ENCODE results near the gene CEACAM4. TPM values are rescaled to one million over a fixed set of nuclear protein-coding genes. Genes with fewer than 3 reads are reported as not detected.
A peak's percentile ranks its signal among the peaks of the same experiment; 100 is the strongest.

CEACAM4 gene
- polyA plus RNA-seq, 1 experiment, result not detected

DNA sequence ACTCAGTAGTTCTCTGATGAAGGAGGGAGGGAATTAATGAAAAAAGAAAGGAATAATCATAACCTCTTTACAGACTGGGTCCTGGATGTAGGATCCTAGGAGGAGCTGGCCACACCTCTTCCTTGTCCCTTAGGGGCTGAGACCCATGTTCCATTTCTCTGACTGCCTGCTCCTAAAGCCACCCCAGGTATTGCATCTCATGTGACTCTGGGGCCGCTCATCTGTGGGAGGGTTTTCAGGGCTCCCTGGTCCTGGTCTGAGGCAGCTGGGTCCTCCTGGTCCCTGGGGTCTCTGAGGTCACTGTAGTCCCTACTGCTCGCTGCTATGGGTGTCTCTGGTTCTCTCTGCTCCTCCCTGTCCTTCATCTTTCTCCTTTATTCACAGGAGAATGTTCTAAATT is 48.0 kb downstream of the CEACAM4 start:
- Histone ChIP-seq H3K4me3 (ENCODE audit: low read depth, low read length) (no peak overlapping the region), H3K36me3 (ENCODE audit: control insufficient read depth, insufficient read depth, low read length) (no peaks in the 10 kb centered on the region), H3K27me3 (ENCODE audit: control insufficient read depth, insufficient read depth, low read length) (peaks cover 2% of the 10 kb centered on the region; the same call in 1 of the 2 replicates)
- CTCF ChIA-PET, result interaction anchor here (0.6 to 3.6 kb wide), 5 partner anchors 9 to 19 kb away, joined by 3 to 14 read pairs (median 4); no protein-coding TSS in a partner anchor
- POLR2A ChIA-PET, result no interaction called here
- TF ChIP-seq, protein P1, sequence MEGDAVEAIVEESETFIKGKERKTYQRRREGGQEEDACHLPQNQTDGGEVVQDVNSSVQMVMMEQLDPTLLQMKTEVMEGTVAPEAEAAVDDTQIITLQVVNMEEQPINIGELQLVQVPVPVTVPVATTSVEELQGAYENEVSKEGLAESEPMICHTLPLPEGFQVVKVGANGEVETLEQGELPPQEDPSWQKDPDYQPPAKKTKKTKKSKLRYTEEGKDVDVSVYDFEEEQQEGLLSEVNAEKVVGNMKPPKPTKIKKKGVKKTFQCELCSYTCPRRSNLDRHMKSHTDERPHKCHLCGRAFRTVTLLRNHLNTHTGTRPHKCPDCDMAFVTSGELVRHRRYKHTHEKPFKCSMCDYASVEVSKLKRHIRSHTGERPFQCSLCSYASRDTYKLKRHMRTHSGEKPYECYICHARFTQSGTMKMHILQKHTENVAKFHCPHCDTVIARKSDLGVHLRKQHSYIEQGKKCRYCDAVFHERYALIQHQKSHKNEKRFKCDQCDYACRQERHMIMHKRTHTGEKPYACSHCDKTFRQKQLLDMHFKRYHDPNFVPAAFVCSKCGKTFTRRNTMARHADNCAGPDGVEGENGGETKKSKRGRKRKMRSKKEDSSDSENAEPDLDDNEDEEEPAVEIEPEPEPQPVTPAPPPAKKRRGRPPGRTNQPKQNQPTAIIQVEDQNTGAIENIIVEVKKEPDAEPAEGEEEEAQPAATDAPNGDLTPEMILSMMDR (IDR thresholded peaks at IDR 0.05; ENCODE audit: insufficient read depth, low read depth, low read length), result no peak
- no peak for DNase-seq (ENCODE audit: low read depth)

DNA sequence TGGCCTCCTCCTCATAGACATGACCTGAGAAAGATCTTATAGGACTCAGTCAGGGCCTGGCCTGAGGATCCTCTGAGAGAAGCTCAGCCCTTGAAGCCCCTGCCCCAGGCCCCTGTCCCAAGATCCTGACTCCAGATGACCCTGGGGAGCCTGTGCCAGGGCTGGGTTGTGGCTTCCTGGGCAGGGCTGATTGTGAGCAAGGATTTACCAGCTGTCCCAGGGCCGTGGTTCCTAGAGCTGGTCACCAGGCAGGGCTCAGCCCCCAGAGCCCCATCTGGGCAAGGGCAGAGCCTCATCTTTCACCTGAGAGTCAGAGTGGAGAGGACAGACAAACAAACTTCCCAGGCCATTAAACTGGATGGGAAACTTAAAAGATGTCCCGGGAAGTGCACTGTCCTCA is 49.0 kb downstream of the CEACAM4 start:
- DNase-seq (ENCODE audit: low read depth), result no peak
- H3K36me3 ChIP-seq (ENCODE audit: control insufficient read depth, insufficient read depth, low read length), result no peaks in the 10 kb centered on the region
- TF ChIP-seq, protein P1 (IDR thresholded peaks at IDR 0.05; ENCODE audit: insufficient read depth, low read depth, low read length), result no peak
- no peak overlapping the region for H3K4me3 ChIP-seq (ENCODE audit: low read depth, low read length)
- POLR2A ChIA-PET, result no interaction called here
- CTCF ChIA-PET, result interaction anchor here (0.6 to 3.6 kb wide), 5 partner anchors 8 to 20 kb away, joined by 3 to 14 read pairs (median 4); no protein-coding TSS in a partner anchor
- H3K27me3 ChIP-seq (ENCODE audit: control insufficient read depth, insufficient read depth, low read length), result peaks cover 2% of the 10 kb centered on the region; the same call in 1 of the 2 replicates

DNA sequence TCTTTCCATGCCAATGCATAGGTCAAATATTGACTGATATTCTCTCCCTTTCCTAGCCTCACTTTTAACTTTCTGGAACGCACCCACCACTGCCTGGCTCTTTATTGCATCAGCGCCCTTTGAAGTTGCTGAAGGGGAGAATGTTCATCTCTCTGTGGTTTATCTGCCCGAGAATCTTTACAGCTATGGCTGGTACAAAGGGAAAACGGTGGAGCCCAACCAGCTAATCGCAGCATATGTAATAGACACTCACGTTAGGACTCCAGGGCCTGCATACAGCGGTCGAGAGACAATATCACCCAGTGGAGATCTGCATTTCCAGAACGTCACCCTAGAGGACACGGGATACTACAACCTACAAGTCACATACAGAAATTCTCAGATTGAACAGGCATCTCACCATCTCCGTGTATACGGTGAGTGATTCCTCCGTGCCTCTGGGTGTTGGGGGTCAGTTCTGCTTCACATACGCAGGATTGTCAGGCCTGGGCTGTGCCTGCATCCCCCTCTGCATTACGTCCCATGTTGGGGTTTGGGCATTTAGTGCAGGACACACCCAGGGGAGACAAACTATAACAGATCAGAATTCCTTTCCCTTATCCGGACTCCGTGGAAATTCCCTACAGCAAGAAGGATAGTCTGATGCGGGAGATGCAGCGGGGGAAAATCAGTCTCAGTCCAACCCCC is 49.6 kb downstream of the CEACAM4 start:
- Histone ChIP-seq H3K36me3 (ENCODE audit: control insufficient read depth, insufficient read depth, low read length) (no peaks in the 10 kb centered on the region), H3K27me3 (ENCODE audit: control insufficient read depth, insufficient read depth, low read length) (peaks cover 4% of the 10 kb centered on the region; the same call in 1 of the 2 replicates), H3K4me3 (ENCODE audit: low read depth, low read length) (no peak overlapping the region)
- DNase-seq (ENCODE audit: low read depth), result no peak
- ChIA-PET POLR2A (no interaction called here), CTCF (interaction anchor here (1.8 kb wide), 1 partner anchor 129 kb away, joined by 5 read pairs; no protein-coding TSS in a partner anchor)
- TF ChIP-seq, protein P1 (IDR thresholded peaks at IDR 0.05; ENCODE audit: insufficient read depth, low read depth, low read length), result no peak

DNA sequence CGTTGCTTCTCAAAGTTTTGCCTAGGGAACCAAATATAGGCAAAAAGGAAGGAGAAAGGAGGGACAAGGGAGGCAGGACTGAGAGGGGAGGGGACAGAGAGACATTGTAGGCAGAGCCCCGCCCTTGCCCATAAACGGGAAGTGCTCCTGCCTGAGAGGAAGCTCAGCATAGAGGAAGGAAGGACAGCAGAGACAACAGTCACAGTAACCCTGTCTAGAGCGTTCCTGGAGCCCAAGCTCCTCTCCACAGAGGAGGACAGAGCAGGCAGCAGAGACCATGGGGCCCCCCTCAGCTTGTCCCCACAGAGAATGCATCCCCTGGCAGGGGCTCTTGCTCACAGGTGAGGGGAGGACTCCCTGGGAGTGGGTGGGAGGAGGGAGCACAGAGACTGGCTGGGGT is 50.9 kb downstream of the CEACAM4 start, which contains the start of gene CEACAM21:
Gene CEACAM21 (plus strand): TSS at position 169 of the 400 bp plus-strand sequence. CDS start 109 bp downstream, at position 278.
- H3K27me3 ChIP-seq (ENCODE audit: control insufficient read depth, insufficient read depth, low read length), result peaks cover 4% of the 10 kb centered on the region; the same call in 1 of the 2 replicates
- no peak for DNase-seq (ENCODE audit: low read depth)
- H3K4me3 ChIP-seq (ENCODE audit: low read depth, low read length), result no peak within 1 kb of the TSS
- no peaks in the 10 kb centered on the region for H3K36me3 ChIP-seq (ENCODE audit: control insufficient read depth, insufficient read depth, low read length)
- CTCF ChIA-PET, result interaction anchor here (1.8 kb wide), 1 partner anchor 127 kb away, joined by 5 read pairs; no protein-coding TSS in a partner anchor
- POLR2A ChIA-PET, result no interaction called here
- TF ChIP-seq, protein P1 (IDR thresholded peaks at IDR 0.05; ENCODE audit: insufficient read depth, low read depth, low read length), result no peak

DNA sequence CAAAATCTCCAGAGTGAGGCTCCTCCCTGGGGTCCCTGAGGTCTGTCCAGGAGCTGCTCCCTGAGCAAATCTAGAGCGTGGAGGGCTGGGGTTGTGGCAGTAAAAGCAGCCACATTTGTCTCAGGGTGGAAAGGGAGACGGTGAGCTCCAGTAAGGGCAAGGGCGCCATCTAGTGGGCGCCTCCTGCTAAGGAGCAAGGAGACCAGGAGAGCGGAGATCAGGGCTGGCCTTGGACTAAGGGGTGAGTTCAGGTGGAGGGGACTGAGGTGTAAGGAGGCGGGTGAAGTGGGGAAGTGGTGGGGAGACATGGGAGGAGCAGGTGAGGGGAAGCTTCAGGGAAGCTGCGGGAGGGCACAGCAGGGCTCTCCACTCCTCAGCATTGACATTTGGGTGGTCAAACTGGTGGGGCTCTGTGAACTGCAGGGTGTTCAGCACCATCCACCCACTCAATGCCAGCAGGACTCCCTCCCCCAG is 56.2 kb downstream of the CEACAM4 start:
- TF ChIP-seq, protein P1 (IDR thresholded peaks at IDR 0.05; ENCODE audit: insufficient read depth, low read depth, low read length), result peak; percentile 92
- H3K36me3 ChIP-seq (ENCODE audit: control insufficient read depth, insufficient read depth, low read length), result no peaks in the 10 kb centered on the region
- no peak for DNase-seq (ENCODE audit: low read depth)
- ChIA-PET CTCF (interaction anchor here (0.6 to 12.3 kb wide), 25 partner anchors 9 to 305 kb away, joined by 3 to 205 read pairs (median 4); partner anchors contain the start of genes DMAC2 and ERICH4), POLR2A (no interaction called here)
- H3K4me3 ChIP-seq (ENCODE audit: low read depth, low read length), result no peak overlapping the region
- peaks cover 4% of the 10 kb centered on the region; the same call in 1 of the 2 replicates for H3K27me3 ChIP-seq (ENCODE audit: control insufficient read depth, insufficient read depth, low read length)

Measured in BJ (cell line).